ENCODE results near the gene ACP7.

- no peak for TF ChIP-seq CTCF (conservative IDR thresholded peaks at IDR 0.05)
- no peak for TF ChIP-seq EZH2 (IDR thresholded peaks at IDR 0.05; ENCODE audit: low read depth)
Observed at GRCh38 chr19:39083983-39084731, at the start of gene ACP7.

Measured in PC-9 (cell line).